OCI-M2 (cell line): ENCODE measurements around the gene CEP131.

Source experiments
- DNase-seq: peaks from one replicate; lab custom pipeline; 2025; ENCODE audit not compliant: unreplicated experiment; lab: John Stamatoyannopoulos, UW

CEP131 gene

GRCh38 chr17:81222906-81223761 is at the start of gene CEP131:
Gene CEP131, minus strand, starts transcription at chr17:81222965. Its CDS starts 2,909 bp downstream, at chr17:81220056.
- peak; percentile 66 for DNase-seq

- no peak for DNase-seq
These were observed 48.5 kb upstream of the CEP131 start for GRCh38 chr17:81271226-81271625.

GRCh38 chr17:81270279-81270678 is 47.5 kb upstream of the CEP131 start:
- DNase-seq = no peak

GRCh38 chr17:81267390-81268067 is 44.8 kb upstream of the CEP131 start:
- no peak for DNase-seq

GRCh38 chr17:81265576-81265975 is 42.8 kb upstream of the CEP131 start:
- DNase-seq = no peak

GRCh38 chr17:81264640-81265039 is 41.9 kb upstream of the CEP131 start:
- DNase-seq = no peak

GRCh38 chr17:81263371-81264181 is 40.8 kb upstream of the CEP131 start:
- no peak for DNase-seq

GRCh38 chr17:81261582-81262336 is 39.0 kb upstream of the CEP131 start:
- DNase-seq = no peak

GRCh38 chr17:81261096-81261495 is 38.3 kb upstream of the CEP131 start:
- no peak for DNase-seq

- no peak for DNase-seq
These were observed 37.9 kb upstream of the CEP131 start for GRCh38 chr17:81260641-81261040.

GRCh38 chr17:81260171-81260570 is 37.4 kb upstream of the CEP131 start:
- no peak for DNase-seq

- no peak for DNase-seq
These were observed 36.4 kb upstream of the CEP131 start for GRCh38 chr17:81259058-81259605.

- no peak for DNase-seq
These were observed 35.5 kb upstream of the CEP131 start for GRCh38 chr17:81258292-81258691.

GRCh38 chr17:81257533-81257932 is 34.8 kb upstream of the CEP131 start:
- no peak for DNase-seq

- DNase-seq = no peak
These were observed 33.9 kb upstream of the CEP131 start for GRCh38 chr17:81256616-81257015.

- no peak for DNase-seq
These were observed 32.4 kb upstream of the CEP131 start for GRCh38 chr17:81254955-81255717.

GRCh38 chr17:81253358-81254131 is 30.8 kb upstream of the CEP131 start:
- no peak for DNase-seq

GRCh38 chr17:81252987-81253329 is 30.2 kb upstream of the CEP131 start:
- no peak for DNase-seq

GRCh38 chr17:81252326-81252986 is 29.7 kb upstream of the CEP131 start:
- no peak for DNase-seq
